Loucy (cell line): ENCODE measurements around the gene SYNGAP1.

ENCODE experiments used
- H2AFZ ChIP-seq: fragments of 200-600 bp; sonication (generic); 2 replicates; pipeline ENCODE4 v1.6.0; 2016; ENCODE audit warnings: antibody characterized with exemption, mild to moderate bottlenecking, low read length, moderate library complexity
- H3F3A ChIP-seq: fragments of 200-600 bp; 2 replicates; pipeline ENCODE4 v1.6.0; 2016; ENCODE audit warnings: antibody characterized with exemption, low read depth, mild to moderate bottlenecking
- H3K27me3 ChIP-seq: fragments of 200-600 bp; sonication (generic); 2 replicates; pipeline ENCODE4 v1.6.1; 2014; ENCODE audit warnings: low read length, mild to moderate bottlenecking; ENCODE audit not compliant: insufficient read depth, poor library complexity, severe bottlenecking
- H3K36me3 ChIP-seq: fragments of 200-600 bp; sonication (generic); 2 replicates; pipeline ENCODE4 v1.6.1; 2016; ENCODE audit warnings: low read length; ENCODE audit not compliant: insufficient read depth
- H3K4me1 ChIP-seq: fragments of 200-600 bp; sonication (generic); 2 replicates; pipeline ENCODE4 v1.5.1; 2014; ENCODE audit warnings: low read length, mild to moderate bottlenecking; ENCODE audit not compliant: insufficient read depth, poor library complexity, severe bottlenecking
- H3K4me2 ChIP-seq: fragments of 200-600 bp; sonication (generic); 2 replicates; pipeline ENCODE4 v1.6.0; 2014; ENCODE audit warnings: antibody characterized with exemption, low read length, low read depth, mild to moderate bottlenecking; ENCODE audit not compliant: poor library complexity, severe bottlenecking
- H3K4me3 ChIP-seq: fragments of 200-600 bp; sonication (generic); 2 replicates; pipeline ENCODE4 v1.5.1; 2014; ENCODE audit warnings: low read length, mild to moderate bottlenecking, mixed read lengths; ENCODE audit not compliant: poor library complexity, severe bottlenecking
- H3K79me2 ChIP-seq: fragments of 200-600 bp; sonication (generic); 2 replicates; pipeline ENCODE4 v1.6.1; 2014; ENCODE audit warnings: low read length; ENCODE audit not compliant: insufficient read depth
- H3K9ac ChIP-seq: fragments of 200-600 bp; sonication (generic); 2 replicates; pipeline ENCODE4 v1.6.0; 2014; ENCODE audit warnings: mild to moderate bottlenecking, low read depth, low read length, moderate library complexity; ENCODE audit not compliant: poor library complexity, severe bottlenecking
- H3K9me2 ChIP-seq: fragments of 200-600 bp; sonication (generic); replicated peaks from 2 replicates; pipeline ENCODE4 v1.6.1; 2016; ENCODE audit warnings: low read depth, low read length, mixed read lengths
- H3K9me3 ChIP-seq: fragments of 200-600 bp; sonication (generic); 2 replicates; pipeline ENCODE4 v1.6.1; 2014; ENCODE audit warnings: mild to moderate bottlenecking, antibody characterized with exemption, low read length, low read depth; ENCODE audit not compliant: insufficient read depth
- H4K20me1 ChIP-seq: fragments of 200-600 bp; sonication (generic); 2 replicates; pipeline ENCODE4 v1.6.0; 2014; ENCODE audit warnings: antibody characterized with exemption, low read length, mild to moderate bottlenecking; ENCODE audit not compliant: insufficient read depth, poor library complexity, severe bottlenecking
- EZH2phosphoT487 ChIP-seq: fragments of 200-600 bp; IDR thresholded peaks from 2 replicates; pipeline ENCODE4 v1.6.1; 2018; ENCODE audit warnings: antibody characterized with exemption, mild to moderate bottlenecking, moderate library complexity, borderline replicate concordance
- TF ChIP-seq, protein P1 (sequence below): fragments of 200-600 bp; sonication (generic); conservative IDR thresholded peaks from 2 replicates; pipeline ENCODE4 v1.5.1; 2014; ENCODE audit warnings: mild to moderate bottlenecking, antibody characterized with exemption, low read length

Gene SYNGAP1

GRCh38 chr6:33504486-33504885 is 84.6 kb downstream of the SYNGAP1 start:
- no peaks in the 10 kb centered on the region for H3K36me3 ChIP-seq
- H3K9me3 ChIP-seq = no peaks in the 10 kb centered on the region
- no peaks in the 10 kb centered on the region for H3K27me3 ChIP-seq
- no peak overlapping the region for H3K4me2 ChIP-seq
- no peak overlapping the region for H3K4me3 ChIP-seq
- H3K79me2 ChIP-seq = no peaks in the 10 kb centered on the region
- H3K4me1 ChIP-seq = no peaks in the 10 kb centered on the region
- H4K20me1 ChIP-seq = no peaks in the 10 kb centered on the region
- no peak for TF ChIP-seq EZH2phosphoT487
- TF ChIP-seq, protein P1, sequence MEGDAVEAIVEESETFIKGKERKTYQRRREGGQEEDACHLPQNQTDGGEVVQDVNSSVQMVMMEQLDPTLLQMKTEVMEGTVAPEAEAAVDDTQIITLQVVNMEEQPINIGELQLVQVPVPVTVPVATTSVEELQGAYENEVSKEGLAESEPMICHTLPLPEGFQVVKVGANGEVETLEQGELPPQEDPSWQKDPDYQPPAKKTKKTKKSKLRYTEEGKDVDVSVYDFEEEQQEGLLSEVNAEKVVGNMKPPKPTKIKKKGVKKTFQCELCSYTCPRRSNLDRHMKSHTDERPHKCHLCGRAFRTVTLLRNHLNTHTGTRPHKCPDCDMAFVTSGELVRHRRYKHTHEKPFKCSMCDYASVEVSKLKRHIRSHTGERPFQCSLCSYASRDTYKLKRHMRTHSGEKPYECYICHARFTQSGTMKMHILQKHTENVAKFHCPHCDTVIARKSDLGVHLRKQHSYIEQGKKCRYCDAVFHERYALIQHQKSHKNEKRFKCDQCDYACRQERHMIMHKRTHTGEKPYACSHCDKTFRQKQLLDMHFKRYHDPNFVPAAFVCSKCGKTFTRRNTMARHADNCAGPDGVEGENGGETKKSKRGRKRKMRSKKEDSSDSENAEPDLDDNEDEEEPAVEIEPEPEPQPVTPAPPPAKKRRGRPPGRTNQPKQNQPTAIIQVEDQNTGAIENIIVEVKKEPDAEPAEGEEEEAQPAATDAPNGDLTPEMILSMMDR = no peak
- H3F3A ChIP-seq = no peaks in the 10 kb centered on the region
- no peaks in the 10 kb centered on the region for H3K9me2 ChIP-seq
- no peak overlapping the region for H3K9ac ChIP-seq
- no peak overlapping the region for H2AFZ ChIP-seq
